ENCODE data around the gene CFDP1.
"Not testable (repeated sequence)": the region's sequence is repeated elsewhere in the genome, so short reads cannot be mapped to it uniquely, and the experiment has no call there.

The CFDP1 gene

DNA sequence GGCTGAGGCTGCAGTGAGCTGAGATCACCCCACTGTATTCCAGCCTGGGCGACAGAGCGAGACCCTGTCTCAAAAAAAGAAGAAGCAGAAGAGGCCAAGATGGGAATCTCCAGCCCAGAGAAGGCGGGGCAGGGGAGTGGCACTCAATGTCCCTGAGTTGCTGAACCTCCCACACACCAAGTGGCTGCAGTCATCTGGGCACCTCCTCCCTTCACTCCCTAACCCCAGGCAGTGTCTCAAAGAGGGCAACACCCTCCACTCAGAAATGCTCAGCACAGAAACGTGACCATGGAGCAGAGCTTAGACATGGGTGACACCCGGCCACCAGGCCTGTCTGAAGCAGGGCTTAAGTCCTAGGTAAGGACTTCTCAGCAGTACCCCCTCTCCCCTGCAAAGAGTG, 145.6 kb downstream of the CFDP1 start:
- DNase-seq, result no peak

DNA sequence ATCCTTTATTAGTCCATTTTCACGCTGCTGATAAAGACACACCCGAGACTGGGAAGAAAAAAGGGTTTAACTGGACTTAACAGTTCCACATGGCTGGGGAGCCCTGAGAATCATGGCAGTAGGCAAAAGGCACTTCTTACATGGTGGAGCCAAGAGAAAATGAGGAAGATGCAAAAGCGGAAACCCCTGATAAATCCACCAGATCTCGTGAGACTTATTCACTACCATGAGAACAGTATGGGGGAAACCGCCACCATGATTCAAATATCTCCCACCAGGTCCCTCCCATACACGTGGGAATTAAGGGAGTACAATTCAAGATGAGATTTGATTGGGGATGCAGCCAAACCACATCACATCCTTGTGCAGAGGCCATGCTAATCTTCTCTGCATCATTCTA, 146.9 kb downstream of the CFDP1 start:
- no peak for DNase-seq

DNA sequence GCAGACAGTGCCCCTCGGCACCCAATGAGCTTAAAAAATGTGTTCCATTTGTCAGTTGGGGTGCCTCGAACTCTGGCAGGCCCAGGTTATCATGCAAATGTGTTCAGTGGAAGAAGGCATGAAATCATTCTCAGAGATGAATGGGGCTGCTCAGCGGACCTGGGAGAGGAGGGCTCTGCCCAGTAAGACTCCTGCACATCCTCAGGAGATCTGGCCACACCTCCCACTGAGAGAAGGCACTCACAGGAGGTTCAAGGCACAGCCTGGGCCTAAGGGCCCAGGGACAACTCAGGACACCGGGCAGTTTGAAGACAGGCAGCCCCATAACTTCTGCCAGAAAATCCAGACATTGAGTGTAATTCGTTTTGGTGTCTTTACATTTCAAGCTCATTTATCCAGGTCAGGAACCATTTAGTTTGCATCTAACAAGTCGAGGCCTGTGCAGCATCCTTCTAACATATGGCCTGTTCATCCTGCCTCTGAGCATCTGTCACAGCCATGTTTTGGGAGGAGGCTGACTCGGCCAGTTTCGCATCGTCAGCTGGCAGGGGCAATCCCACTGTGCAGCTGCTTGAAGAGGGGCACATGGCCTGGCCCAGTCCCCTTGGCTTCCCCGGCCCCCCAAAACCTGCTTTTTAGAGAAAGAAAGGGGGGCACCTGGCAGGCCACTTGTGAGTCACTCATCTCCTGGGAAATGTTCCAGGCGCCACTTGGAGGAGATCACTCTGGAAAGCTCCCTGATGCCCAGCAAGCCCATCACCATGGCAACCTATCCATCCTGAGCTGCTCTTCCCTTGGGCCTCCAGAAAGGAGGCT, 150.6 kb downstream of the CFDP1 start:
- no peak for DNase-seq

- DNase-seq, result no peak
These were observed 151.5 kb downstream of the CFDP1 start for GRCh38 chr16:75281826-75282225.

- not testable (repeated sequence) for DNase-seq
These were observed 152.3 kb downstream of the CFDP1 start for GRCh38 chr16:75281009-75281408.

DNA sequence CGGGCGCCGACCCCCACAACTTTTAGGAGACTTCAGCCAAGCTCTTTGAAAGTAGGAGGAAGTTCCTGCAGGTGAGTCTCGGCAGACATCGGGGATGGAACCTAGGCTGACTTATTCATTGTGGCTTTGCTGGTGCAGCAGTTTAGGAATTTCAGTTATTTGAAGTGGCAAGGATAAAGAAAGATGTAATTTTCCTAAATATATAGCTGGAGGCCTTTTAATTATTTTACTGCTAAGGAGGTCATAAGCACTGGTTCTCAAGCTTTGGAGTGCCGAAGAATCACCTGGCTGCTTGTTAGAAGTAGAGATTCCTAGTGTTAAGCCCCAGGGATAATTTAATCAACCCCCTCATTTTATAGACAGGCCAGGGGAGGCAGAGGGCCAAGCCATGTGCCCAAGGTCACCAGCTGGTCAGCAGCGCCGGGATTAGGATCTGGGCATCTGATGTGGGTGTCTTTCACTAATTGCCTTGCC, 152.9 kb downstream of the CFDP1 start:
- DNase-seq, result no peak

- DNase-seq, result no peak
These were observed 154.0 kb downstream of the CFDP1 start for GRCh38 chr16:75279305-75279704.

- no peak for DNase-seq
These were observed 160.0 kb downstream of the CFDP1 start for GRCh38 chr16:75273054-75273925.

- not testable (repeated sequence) for DNase-seq
These were observed 160.7 kb downstream of the CFDP1 start for GRCh38 chr16:75272629-75273028.

GRCh38 chr16:75272097-75272551, 161.2 kb downstream of the CFDP1 start:
- no peak for DNase-seq

DNA sequence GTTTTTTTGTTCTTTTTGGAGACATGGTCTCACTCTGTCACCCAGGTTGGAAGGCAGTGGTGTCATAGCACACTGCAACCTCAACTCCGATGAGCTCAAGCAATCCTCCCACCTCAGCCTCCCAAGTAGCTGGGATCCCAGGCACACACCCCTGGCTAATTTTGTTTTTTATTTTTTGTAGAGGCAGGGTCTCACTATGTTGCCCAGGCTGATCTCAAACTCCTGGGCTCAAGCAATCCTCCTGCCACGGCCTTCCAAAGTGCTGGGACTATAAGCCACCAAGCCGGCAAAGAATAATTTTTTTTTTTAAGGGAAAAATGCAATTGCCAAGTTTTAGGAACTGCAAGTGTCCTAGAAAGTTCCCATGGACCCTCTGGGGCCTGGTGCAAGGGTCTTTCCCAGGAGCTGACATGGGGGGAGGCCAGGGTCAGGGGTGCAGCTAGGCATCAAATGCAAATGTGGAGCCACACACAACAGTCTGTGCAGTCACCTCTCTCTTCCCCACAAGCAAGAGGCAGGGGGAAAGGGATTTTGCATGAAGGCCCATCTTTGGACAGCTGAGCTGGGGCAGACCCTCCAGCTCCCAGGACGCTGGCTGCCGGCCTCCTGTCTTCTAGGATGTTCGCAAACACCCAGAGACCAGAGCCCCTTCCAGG, 161.7 kb downstream of the CFDP1 start:
- DNase-seq, result no peak

DNA sequence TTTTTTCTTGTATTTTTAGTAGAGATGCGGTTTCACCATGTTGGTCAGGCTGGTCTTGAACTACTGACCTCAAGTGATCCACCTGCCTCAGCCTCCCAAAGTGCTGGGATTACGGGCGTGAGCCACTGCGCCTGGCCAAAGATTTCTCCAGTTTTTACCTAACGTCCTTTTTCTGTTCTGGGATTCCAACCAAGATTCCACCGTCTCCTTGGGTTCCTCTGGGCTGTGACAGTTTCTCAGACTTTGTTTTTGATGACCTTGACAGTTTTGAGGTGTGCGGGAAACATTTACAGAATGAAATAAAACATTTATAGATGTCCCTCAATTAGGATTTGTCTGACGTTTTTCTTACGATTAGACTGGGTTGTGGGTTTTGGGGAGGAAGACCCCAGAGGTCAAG, 163.9 kb downstream of the CFDP1 start:
- DNase-seq, result not testable (repeated sequence)

DNA sequence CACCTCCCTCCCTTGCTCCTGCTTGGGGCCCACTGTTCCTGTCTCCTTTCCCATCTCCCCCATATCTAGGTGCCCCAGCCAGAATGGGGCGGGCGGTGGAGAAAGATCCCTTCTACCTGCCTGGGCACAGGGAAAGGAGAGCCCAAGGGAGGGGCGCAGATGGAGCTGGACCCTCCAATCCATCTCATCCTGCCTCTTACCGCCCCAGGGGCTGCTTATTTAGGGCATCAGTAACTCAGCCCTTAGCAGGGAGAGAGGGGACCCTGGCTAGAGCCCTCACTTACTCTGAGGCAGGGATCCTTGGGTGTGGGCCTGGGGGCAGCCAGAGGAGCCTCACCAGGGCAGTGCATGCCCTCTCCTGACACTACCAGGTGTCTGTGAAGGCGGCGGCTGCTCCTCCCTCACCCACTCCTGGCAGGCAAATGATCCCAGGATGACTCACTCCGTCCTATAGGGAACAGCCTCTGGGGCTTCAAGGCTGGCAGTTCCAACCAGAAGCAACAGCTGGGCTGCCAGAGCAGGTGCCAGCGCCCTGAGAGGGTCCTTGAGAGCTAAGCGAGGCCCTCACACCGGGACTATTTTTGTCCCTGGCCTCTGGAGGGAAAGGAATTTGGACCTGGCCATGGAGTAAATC, 165.6 kb downstream of the CFDP1 start:
- DNase-seq, result no peak

- no peak for DNase-seq
These were observed 166.3 kb downstream of the CFDP1 start for GRCh38 chr16:75266738-75267630.

DNA sequence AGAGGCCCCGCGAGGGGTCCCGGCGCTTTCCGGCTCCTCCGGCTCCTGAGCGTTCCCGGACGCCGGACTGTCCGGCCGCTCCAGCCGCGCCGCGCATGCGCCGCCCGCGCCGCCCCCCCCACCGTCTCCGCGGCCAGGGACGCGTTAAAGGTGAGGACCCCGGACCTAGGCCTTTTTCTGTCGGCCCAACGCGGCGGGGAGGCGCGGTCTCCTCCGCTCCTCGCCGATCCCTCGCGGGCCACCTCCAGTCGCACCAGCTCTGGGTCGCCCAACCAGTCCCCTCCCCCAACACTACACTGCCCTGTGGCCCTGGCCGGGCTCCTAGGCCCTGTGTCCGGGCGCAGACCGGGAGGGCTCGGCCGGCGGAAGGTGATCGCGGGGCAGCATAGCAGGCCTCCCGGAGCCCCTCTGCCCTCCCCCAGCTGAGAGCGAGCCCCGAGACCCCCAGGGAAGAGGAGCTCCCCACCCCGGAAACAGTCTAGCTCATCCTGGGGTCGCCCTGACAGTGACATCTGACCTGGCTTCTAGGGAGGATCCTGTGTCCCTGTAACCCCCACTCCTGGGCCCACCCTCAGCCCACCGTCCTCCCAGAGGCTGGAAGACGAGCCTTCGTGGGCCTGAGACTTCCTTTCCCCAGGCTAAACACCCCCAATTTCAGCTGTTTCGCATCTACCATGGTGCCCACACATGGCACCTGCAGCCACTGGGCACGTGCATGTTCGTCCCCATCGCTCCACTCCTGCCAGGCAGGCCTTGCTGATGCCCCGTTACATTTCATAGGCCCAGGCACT, 167.2 kb downstream of the CFDP1 start:
- no peak for DNase-seq

DNA sequence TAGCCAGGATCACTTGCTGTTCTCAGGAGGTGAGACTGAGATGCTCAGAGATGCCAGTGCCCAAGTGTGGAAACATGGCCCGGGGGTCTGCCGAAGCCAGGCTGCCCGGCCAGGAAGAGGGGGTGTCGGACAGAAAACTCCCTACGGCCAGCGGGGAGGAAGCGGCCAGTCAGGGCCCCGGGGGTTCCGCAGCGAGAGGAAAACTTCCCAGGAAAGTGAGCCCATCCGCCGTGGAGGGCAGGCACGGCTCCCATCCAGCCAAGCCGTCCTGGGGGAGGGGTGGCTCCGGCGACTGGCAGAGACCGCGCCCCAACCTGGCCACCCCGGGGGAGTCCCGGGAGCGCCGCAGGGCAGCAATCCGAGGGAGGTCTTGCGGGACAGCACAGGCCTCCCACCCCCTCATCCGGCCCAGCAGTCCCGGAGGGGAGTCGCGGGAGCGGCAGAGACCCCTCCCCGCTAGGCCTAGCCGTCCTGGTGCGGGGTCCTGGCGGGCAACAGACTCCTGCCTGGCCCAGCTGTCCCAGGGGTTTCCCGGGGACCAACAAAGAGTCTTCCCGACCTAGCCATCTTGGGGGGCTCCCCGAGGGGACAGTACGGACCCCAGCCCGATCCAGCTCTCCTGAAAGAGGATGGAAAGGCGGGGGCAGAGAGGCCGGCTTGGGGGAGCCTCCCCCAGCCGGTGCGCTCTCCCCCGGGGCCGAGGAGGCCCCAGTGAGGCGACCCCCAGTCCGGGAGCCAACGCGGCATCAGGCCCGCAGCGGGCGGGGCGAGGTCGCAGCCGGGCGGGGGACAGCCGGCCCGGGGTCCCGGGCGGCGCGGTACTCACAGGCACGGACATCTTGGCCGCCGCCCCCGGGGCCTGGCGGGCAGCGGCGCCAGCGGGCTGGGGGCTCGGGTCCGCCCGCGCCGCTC, 168.0 kb downstream of the CFDP1 start:
- no peak for DNase-seq

- DNase-seq, result no peak
These were observed 168.8 kb downstream of the CFDP1 start for GRCh38 chr16:75264457-75264998.

GRCh38 chr16:75263963-75264445, 169.3 kb downstream of the CFDP1 start:
- DNase-seq, result no peak

GRCh38 chr16:75263291-75263962, 169.9 kb downstream of the CFDP1 start:
- no peak for DNase-seq

Measured in activated gamma-delta T cell treated with Interleukin-2 at 50 U/mL for 16 hours (primary cell).